GM12873 (cell line): Measurements from ENCODE around the gene NLRC4.

Source experiments
- TF ChIP-seq, protein P1 (sequence below): IDR thresholded peaks from 2 replicates; pipeline ENCODE4 v1.5.1; 2012; ENCODE audit warnings: low read depth, mild to moderate bottlenecking, moderate library complexity, low read length, control low read depth; ENCODE audit not compliant: insufficient read depth; ENCODE audit errors: missing control alignments

Gene NLRC4

DNA sequence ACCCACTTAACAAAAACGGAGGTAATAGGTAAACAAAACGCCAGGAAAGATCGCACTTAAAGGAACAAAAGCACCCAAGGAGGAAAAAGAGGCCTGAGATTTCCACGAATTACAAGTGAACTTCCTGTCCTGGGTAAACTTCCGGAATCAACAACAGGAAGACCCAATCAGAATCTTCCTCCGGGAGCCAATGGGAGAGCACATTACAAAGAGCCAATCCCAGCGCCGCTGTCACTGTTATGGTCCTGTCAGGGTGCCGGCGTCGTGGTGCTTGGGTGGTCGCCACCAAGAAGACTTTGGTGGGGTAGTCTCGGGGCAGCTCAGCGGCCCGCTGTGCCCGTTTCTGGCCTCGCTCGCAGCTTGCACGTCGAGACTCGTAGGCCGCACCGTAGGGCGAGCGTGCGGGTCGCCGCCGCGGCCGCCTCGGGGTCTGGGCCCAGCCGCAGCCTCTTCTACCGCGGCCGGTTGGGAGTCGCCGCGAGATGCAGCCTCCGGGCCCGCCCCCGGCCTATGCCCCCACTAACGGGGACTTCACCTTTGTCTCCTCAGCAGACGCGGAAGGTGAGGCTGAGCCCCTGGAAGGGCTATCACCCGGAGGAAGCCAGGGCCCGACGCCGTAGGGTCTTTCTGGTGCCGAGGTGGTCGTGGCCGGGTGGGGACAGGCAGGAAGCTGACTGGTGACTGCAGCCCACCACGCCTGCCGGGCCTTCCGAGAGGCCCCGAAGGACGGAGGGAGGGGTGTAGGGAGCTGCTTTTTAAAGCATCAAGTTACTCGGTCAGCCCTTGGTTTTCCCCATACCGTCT is 13.2 kb upstream of the NLRC4 start, which contains the start of gene YIPF4:
Gene YIPF4, plus strand, starts transcription at position 231 of the 804 bp plus-strand sequence. Its CDS starts 252 bp downstream, at position 483.
- TF ChIP-seq, protein P1, sequence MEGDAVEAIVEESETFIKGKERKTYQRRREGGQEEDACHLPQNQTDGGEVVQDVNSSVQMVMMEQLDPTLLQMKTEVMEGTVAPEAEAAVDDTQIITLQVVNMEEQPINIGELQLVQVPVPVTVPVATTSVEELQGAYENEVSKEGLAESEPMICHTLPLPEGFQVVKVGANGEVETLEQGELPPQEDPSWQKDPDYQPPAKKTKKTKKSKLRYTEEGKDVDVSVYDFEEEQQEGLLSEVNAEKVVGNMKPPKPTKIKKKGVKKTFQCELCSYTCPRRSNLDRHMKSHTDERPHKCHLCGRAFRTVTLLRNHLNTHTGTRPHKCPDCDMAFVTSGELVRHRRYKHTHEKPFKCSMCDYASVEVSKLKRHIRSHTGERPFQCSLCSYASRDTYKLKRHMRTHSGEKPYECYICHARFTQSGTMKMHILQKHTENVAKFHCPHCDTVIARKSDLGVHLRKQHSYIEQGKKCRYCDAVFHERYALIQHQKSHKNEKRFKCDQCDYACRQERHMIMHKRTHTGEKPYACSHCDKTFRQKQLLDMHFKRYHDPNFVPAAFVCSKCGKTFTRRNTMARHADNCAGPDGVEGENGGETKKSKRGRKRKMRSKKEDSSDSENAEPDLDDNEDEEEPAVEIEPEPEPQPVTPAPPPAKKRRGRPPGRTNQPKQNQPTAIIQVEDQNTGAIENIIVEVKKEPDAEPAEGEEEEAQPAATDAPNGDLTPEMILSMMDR, result no peak

- TF ChIP-seq, protein P1, result no peak
Measured at GRCh38 chr2:32277363-32277673, 12.6 kb upstream of the NLRC4 start.

- TF ChIP-seq, protein P1, result no peak
Measured at GRCh38 chr2:32274289-32274688, 9.6 kb upstream of the NLRC4 start.

DNA sequence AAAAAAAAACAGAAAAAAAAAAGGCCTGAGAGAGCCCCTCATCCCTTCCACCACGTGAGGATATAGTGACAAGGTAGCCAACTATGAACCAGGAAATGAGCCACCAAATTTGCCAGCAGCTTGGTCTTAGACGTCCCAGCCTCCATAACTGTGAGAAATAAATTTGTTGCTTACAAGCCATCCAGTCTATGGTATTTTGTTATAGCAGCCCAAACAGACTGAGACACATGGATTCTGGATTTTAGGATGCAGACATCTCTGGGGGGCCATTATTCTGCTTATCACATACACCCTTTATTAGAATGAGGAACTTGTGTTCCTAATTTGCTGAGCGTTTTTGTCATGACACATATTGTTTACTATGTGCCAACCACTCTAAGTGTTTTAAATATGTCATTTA is 7.6 kb upstream of the NLRC4 start:
- TF ChIP-seq, protein P1, result no peak

GRCh38 chr2:32271063-32271462 is 6.4 kb upstream of the NLRC4 start:
- TF ChIP-seq, protein P1, result no peak

- TF ChIP-seq, protein P1, result no peak
Measured at GRCh38 chr2:32262105-32262504, 2.6 kb downstream of the NLRC4 start.

DNA sequence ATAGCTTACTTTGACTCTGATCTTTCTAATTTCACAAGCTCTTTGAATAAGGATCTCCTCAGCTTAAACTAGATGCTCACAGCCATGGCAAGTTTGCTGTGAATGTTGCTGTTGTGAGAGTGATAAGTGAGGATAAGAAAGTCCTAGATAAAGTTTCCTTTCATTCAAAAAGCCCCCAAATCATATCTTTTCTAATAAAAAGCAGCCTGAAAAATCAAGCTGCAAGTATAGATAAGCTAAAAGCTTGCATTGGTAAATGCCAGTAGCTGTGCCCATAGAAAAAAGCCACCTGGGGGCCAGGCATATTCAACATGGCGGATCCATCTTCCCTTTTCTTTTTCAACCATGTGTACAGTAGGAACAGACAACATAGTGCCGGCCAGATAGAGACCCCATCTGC is 4.3 kb downstream of the NLRC4 start:
- TF ChIP-seq, protein P1, result no peak
